ENCODE results near the gene CNPY4.

The CNPY4 gene

DNA sequence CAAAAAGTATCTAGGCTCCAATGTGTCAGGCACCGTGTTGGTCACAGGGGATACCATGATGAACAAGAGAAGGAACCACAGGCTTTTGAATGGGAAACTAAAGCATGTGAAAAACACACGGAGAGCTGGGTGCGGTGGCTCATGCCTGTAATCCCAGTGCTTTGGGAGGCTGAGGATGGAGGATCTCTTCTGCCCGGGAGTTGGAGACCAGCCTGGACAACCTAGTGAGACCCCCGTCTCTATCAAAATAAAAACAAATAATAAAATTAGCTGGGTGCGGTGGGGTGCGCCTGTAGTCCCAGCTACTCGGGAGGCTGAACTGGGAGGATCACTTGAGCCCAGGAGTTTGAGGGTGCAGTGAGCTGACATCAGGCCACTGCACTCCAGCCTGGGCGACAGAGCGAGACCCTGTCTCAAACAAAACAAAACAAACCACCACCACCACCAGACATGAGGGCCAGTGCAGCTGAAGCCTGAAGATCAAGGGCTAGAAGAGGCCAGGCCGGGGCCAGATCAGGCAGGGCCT is 31.3 kb upstream of the CNPY4 start:
- H3K36me3 Mint-ChIP-seq (ENCODE audit: low read depth): peaks cover 28% of the 10 kb centered on the region
- peak overlapping the region; percentile 97 for H3K27ac Mint-ChIP-seq
- H3K9me3 Mint-ChIP-seq: no peaks in the 10 kb centered on the region
- H3K4me1 Mint-ChIP-seq (ENCODE audit: low read depth): peaks cover 43% of the 10 kb centered on the region
- H3K27me3 Mint-ChIP-seq: no peaks in the 10 kb centered on the region
- H3K4me3 Mint-ChIP-seq: peak overlapping the region; percentile 90

DNA sequence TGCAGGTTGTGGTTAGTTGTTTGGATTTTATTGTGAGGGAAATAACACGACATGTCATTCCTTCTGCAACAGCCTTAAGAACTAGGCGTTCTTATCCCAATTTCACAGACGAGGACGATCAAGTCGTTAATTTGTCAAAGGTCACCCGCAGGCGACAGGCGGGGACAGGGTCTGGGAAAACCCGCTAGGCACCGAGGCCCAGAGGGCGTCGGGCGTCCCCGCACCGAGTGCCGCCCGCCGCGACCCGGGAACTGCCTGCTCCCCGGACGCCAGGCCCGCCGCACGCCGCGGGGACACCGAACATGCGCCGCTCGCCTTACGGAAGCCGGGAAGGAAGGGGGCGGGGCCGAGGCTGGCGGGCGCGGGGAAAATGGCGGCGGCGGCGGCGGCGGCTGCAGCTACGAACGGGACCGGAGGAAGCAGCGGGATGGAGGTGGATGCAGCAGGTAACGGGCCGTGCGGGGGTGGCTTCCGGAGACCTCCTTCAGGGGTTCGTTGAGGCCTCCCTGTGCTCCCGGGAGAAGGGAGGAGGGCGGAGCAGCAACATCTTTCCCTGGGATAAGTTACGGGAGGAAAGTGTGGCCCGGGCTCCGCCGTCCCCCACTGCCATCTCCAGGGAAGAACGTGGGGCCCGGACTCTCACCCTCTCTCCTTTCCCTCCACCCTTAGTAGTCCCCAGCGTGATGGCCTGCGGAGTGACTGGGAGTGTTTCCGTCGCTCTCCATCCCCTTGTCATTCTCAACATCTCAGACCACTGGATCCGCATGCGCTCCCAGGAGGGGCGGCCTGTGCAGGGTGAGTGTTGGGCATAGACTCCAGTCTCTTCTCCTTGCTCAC is 30.6 kb upstream of the CNPY4 start, which contains the start of gene COPS6:
Gene COPS6, plus strand, starts transcription at position 349 of the 837 bp plus-strand sequence. Its CDS starts 22 bp downstream, at position 371.
- Mint-ChIP-seq H3K9me3 (no peaks in the 10 kb centered on the region), H3K27me3 (no peaks in the 10 kb centered on the region), H3K4me3 (peak within 1 kb of the TSS; percentile 90), H3K4me1 (ENCODE audit: low read depth) (peaks cover 50% of the 10 kb centered on the region), H3K27ac (peak within 1 kb of the TSS; percentile 97), H3K36me3 (ENCODE audit: low read depth) (peaks cover 35% of the 10 kb centered on the region)

DNA sequence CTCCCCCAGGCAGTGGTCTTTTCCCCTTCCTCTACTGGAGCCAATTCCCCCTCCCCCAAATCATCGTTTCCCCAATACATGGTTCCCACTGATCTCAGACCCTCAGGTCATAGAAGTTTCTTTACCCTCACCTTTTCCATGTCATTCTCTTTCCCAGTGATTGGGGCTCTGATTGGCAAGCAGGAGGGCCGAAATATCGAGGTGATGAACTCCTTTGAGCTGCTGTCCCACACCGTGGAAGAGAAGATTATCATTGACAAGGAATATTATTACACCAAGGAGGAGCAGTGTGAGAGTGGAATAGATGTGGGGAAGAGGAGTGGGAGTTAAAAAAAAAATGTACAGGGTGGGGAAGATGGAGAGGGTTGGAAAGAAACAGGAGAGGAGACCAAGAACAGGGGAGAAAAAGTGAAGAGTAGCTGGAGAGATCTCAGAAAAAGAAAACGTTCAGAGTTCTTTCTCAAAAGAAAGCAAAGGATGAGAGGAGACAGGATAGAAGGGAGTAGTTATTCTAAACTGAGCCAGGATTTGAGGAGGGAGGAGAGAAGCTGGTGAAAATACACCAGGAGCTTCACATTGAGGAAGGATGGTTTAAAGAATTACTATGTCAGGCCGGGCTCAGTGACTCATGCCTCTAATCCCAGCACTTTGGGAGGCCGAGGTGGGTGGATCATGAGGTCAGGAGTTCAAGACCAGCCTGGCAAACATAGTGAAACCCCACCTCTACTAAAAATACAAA is 29.8 kb upstream of the CNPY4 start:
- Mint-ChIP-seq H3K4me1 (ENCODE audit: low read depth) (peaks cover 51% of the 10 kb centered on the region), H3K27ac (peak overlapping the region; percentile 97), H3K4me3 (peak overlapping the region; percentile 90), H3K27me3 (no peaks in the 10 kb centered on the region), H3K9me3 (no peaks in the 10 kb centered on the region), H3K36me3 (ENCODE audit: low read depth) (peaks cover 43% of the 10 kb centered on the region)

DNA sequence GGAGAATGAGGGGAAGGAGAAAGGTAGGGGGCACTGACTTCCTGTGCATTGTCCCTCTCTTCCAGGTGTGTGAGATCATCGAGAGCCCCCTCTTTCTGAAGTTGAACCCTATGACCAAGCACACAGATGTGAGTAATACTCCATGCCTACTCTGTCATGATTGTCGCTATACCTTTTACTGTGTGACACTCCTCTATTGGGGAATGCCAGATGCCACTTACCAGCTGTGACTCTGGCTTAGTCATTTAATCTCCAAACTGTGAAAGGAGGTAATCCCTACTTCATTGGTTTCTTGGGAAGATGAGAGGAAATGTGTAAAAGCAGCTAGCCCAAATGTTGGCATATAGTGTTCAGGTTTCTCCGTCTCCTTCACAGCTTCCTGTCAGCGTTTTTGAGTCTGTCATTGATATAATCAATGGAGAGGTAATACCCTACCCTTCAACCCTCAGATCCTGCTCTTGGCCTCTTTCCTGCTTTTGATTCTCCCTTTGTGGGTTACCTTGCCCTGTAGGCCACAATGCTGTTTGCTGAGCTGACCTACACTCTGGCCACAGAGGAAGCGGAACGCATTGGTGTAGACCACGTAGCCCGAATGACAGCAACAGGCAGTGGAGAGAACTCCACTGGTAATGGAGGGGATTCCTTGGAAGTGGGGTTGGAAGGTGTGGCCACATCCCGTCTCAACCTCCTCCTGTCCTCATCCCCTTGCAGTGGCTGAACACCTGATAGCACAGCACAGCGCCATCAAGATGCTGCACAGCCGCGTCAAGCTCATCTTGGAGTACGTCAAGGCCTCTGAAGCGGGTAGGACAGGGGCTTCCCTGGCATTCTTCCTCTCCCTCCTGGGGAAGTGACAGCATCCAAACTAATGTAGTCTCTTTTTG is 28.7 kb upstream of the CNPY4 start:
- no peaks in the 10 kb centered on the region for H3K9me3 Mint-ChIP-seq
- peaks cover 55% of the 10 kb centered on the region for H3K36me3 Mint-ChIP-seq (ENCODE audit: low read depth)
- H3K27ac Mint-ChIP-seq: peak overlapping the region; percentile 63
- H3K27me3 Mint-ChIP-seq: no peaks in the 10 kb centered on the region
- H3K4me3 Mint-ChIP-seq: peak overlapping the region; percentile 54
- H3K4me1 Mint-ChIP-seq (ENCODE audit: low read depth): peaks cover 58% of the 10 kb centered on the region

DNA sequence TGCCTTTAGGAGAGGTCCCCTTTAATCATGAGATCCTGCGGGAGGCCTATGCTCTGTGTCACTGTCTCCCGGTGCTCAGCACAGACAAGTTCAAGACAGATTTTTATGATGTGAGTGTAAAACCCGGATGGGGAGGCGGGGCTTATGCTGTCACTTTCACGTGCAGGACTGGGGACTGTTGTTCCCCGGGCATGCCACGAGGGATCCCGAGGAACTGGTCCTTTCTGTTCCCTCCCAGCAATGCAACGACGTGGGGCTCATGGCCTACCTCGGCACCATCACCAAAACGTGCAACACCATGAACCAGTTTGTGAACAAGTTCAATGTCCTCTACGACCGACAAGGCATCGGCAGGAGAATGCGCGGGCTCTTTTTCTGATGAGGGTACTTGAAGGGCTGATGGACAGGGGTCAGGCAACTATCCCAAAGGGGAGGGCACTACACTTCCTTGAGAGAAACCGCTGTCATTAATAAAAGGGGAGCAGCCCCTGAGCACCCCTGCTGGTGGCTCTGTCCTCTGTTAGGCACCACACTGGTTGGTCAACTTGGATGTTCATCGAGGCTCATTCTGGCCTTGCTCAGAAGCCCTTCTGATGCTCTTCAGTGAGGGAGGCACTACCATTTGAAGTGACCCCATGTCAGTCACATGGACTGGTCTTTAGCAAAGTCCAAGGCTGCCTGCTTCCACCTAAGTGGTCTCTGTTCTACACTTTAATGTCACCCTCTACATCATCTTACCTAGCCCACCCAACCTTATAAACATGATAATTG is 27.8 kb upstream of the CNPY4 start:
- H3K4me3 Mint-ChIP-seq: peak overlapping the region; percentile 30
- no peaks in the 10 kb centered on the region for H3K9me3 Mint-ChIP-seq
- H3K27ac Mint-ChIP-seq: peak overlapping the region; percentile 63
- H3K4me1 Mint-ChIP-seq (ENCODE audit: low read depth): peaks cover 60% of the 10 kb centered on the region
- H3K27me3 Mint-ChIP-seq: no peaks in the 10 kb centered on the region
- H3K36me3 Mint-ChIP-seq (ENCODE audit: low read depth): peaks cover 62% of the 10 kb centered on the region

DNA sequence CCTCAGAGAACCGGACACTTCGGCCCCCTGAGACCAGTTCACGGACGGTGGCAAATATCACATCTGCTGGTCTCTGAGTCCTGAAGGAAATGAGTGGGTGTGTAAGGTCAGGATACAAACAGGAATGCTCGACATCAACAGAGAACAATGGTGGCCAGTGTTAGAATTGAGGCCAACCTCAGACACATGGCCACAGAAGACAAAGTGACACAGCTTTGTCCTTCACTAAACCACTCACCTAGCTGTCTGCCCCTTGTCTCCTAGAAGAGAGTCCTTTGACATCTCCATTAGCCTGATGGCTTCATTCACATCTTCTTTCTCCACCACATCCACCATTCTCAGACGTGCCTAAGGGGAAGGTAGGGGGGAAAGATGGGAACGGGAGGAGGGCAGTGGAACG is 26.4 kb upstream of the CNPY4 start:
- peaks cover 75% of the 10 kb centered on the region for H3K36me3 Mint-ChIP-seq (ENCODE audit: low read depth)
- H3K27me3 Mint-ChIP-seq: no peaks in the 10 kb centered on the region

DNA sequence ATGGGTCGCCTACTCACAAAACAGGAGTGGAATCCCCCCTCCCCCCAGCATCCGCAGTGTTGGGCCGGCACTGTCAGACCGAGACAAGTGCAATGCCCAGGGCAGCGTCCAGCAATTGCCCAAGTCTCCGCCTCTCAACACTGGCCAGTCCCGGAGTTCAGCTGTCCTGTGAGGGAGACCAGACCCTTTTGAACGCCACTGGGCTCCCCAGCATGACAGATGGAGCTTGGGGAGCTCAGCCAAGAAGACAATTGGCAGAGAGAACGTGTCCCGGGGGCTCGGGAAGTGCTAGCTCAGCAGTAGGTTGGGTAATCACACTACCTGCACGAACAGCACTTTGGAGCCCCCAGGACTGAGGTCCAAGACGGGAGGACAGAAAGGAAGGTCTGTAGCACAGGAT is 25.9 kb upstream of the CNPY4 start:
- H3K4me3 Mint-ChIP-seq: no peak overlapping the region
- H3K36me3 Mint-ChIP-seq (ENCODE audit: low read depth): peaks cover 79% of the 10 kb centered on the region
- no peaks in the 10 kb centered on the region for H3K27me3 Mint-ChIP-seq
- H3K9me3 Mint-ChIP-seq: no peaks in the 10 kb centered on the region
- H3K4me1 Mint-ChIP-seq (ENCODE audit: low read depth): peaks cover 62% of the 10 kb centered on the region
- peak overlapping the region; percentile 52 for H3K27ac Mint-ChIP-seq

More for the DNA sequence above, 26.4 kb upstream of the CNPY4 start:
- Mint-ChIP-seq H3K4me3 (no peak overlapping the region), H3K9me3 (no peaks in the 10 kb centered on the region), H3K4me1 (ENCODE audit: low read depth) (peaks cover 62% of the 10 kb centered on the region), H3K27ac (no peak overlapping the region)

DNA sequence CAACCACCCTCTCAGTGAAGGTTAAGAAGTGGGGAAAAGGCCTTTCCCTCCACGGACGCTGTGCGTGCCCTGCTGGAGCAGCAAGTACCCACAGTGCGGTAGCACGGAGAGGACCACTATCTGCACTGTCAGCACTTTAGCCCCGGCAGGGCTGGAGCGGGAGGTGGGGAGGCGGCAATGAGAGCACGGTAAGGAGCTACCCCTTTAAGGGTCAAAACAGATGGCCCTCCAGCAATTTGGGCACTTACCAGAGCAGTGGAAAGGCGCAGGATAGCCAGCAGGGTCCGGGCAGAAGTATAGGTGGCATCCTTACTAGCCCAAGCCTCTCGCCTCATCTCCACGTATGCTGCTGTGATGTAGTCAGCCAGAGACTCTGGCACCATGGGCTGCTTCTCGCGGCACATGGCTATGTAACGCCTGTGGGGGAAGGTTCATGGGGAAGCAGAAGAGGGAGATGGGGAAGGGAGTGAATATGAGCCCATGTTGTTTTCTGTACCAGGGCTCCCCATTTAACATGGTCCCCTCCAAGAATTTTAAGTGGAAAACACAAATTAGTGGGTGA is 25.4 kb upstream of the CNPY4 start:
- Mint-ChIP-seq H3K27ac (no peak overlapping the region), H3K4me1 (ENCODE audit: low read depth) (peaks cover 66% of the 10 kb centered on the region), H3K36me3 (ENCODE audit: low read depth) (peaks cover 84% of the 10 kb centered on the region), H3K4me3 (no peak overlapping the region), H3K27me3 (no peaks in the 10 kb centered on the region), H3K9me3 (no peaks in the 10 kb centered on the region)

DNA sequence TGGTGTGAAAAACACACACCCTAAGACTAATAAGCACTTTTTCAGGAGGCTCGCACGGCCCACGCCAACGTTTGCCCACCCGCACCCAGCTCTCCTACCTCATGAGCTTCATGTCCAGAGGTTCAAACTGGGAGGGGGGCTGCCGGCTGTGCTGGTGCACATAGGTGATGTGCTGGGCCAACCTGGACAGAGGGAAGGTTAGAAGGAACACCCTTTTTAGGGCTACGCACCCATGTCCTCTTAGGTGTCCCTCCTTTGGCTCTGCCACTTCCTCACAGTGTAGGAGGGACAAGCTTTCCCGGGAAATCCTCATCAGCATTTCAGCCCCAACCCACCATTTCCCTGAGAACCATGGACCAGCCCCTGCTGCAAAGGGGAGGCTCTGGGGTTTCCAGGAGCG is 24.1 kb upstream of the CNPY4 start:
- H3K27ac Mint-ChIP-seq: peak overlapping the region; percentile 23
- no peaks in the 10 kb centered on the region for H3K9me3 Mint-ChIP-seq
- no peaks in the 10 kb centered on the region for H3K27me3 Mint-ChIP-seq
- peaks cover 66% of the 10 kb centered on the region for H3K4me1 Mint-ChIP-seq (ENCODE audit: low read depth)
- peaks cover 97% of the 10 kb centered on the region for H3K36me3 Mint-ChIP-seq (ENCODE audit: low read depth)
- H3K4me3 Mint-ChIP-seq: no peak overlapping the region

DNA sequence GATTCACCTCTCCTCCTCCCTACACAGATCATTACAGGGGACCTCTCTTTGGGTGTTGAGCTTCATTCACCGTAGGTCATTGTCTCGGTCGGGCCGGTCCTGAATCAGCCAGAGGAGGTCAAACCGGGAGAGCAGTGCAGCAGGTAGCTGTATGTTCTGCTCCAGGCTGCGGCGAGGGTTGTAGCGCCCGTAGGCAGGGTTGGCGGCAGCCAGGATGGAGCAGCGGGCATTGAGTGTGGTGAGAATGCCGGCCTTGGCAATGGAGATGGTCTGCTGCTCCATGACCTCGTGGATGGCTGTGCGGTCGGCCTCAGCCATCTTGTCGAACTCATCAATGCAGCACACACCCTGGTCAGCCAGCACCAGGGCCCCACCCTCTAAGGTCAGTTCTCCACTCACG is 23.7 kb upstream of the CNPY4 start:
- Mint-ChIP-seq H3K4me1 (ENCODE audit: low read depth) (peaks cover 65% of the 10 kb centered on the region), H3K27me3 (no peaks in the 10 kb centered on the region), H3K27ac (peak overlapping the region; percentile 76), H3K4me3 (no peak overlapping the region), H3K9me3 (no peaks in the 10 kb centered on the region), H3K36me3 (ENCODE audit: low read depth) (peaks cover 97% of the 10 kb centered on the region)

DNA sequence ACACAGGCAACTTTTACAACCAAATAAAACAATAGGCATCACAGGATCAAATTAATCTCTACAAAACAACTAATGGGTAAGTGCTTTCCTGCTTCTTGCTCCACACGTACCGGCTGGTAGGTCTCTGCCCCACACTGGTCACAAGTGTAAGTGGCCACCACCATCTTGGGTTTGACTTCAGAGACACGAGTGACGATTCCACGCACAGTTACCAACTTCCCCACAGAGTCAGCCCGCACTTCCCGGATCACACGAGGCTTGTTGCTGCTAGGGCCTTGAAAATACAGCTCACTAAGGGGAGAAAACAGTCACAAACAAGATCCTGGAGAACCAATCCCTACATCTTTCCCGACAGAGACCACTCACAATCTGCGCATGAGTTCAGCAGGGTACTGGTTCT is 20.5 kb upstream of the CNPY4 start:
- peaks cover 55% of the 10 kb centered on the region for H3K4me1 Mint-ChIP-seq (ENCODE audit: low read depth)
- peak overlapping the region; percentile 89 for H3K4me3 Mint-ChIP-seq
- no peaks in the 10 kb centered on the region for H3K27me3 Mint-ChIP-seq
- peak overlapping the region; percentile 79 for H3K27ac Mint-ChIP-seq
- H3K36me3 Mint-ChIP-seq (ENCODE audit: low read depth): peaks cover 73% of the 10 kb centered on the region
- H3K9me3 Mint-ChIP-seq: no peaks in the 10 kb centered on the region

DNA sequence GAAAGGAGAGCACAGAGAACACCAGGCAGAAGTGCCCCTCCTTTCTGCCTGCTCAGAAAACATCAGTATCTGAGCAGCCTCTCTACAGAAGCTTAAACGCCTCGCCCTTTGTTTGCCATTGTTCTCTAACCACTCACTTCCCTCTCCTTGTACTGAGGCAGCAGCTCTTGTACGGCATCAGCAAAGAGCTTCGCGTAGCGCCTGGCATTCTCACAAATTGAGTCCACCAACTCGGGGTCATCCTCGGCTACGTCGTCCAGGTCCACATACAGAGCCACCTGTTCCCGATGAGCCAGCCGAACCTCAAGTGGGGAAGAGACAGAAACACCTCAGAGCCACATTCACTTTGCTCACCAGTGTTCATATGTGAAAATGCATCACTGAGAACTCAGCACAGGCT is 20.0 kb upstream of the CNPY4 start:
- Mint-ChIP-seq H3K27ac (peak overlapping the region; percentile 96), H3K4me1 (ENCODE audit: low read depth) (peaks cover 55% of the 10 kb centered on the region), H3K36me3 (ENCODE audit: low read depth) (peaks cover 71% of the 10 kb centered on the region), H3K9me3 (no peaks in the 10 kb centered on the region), H3K27me3 (no peaks in the 10 kb centered on the region), H3K4me3 (peak overlapping the region; percentile 89)

DNA sequence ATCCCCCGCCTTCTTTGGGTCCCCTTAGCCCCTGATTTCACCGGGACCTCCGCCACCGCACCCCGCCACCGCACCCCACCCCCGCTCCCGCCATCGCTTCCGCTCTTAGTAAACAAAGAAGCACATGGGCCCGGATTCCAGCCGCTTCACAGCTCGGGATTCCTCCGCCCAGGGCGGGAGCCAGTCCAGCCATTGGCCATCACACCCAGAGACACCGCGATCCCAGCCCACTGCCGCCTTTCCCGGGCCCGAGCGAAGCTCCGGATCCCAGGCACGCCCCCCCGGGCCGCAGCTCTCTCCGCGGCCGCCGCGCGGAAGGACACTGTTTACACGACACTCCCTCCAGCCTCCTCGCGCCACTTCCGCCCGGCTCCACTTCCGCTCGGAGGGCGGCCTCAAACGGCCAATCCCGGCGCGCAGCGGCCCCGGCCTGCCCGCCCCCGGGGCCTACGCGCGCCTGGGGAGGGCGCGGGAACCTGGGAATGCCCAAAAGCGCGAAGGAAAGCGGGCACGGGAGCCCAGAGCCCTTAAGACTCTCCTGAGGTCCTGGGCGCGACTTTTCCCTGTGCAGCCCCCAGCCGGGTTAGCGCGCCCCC is 18.9 kb upstream of the CNPY4 start:
- H3K4me1 Mint-ChIP-seq (ENCODE audit: low read depth): peaks cover 51% of the 10 kb centered on the region
- H3K27ac Mint-ChIP-seq: peak overlapping the region; percentile 96
- H3K27me3 Mint-ChIP-seq: no peaks in the 10 kb centered on the region
- peaks cover 63% of the 10 kb centered on the region for H3K36me3 Mint-ChIP-seq (ENCODE audit: low read depth)
- peak overlapping the region; percentile 89 for H3K4me3 Mint-ChIP-seq
- H3K9me3 Mint-ChIP-seq: no peaks in the 10 kb centered on the region

Data from stimulated activated naive CD8-positive, alpha-beta T cell treated with anti-CD3 and anti-CD28 coated beads, Interleukin-15, Interleukin-2, amounts not matched to agents 100 ng/mL and 50 ng/mL, for 24 hours (primary cell).